GM23338 (cell line): Measurements from ENCODE around the gene BLTP2.

ENCODE experiments used
- CREB1 ChIP-seq: fragments of 250-450 bp; sonication (Bioruptor Pico); IDR thresholded peaks from 2 replicates; pipeline ENCODE4 v1.5.0; 2020; ENCODE audit warnings: low read depth, mild to moderate bottlenecking, moderate library complexity
- EZH2 ChIP-seq: fragments of 200-600 bp; sonication (generic); IDR thresholded peaks from one replicate; pipeline ENCODE4 v1.8.0; 2017; ENCODE audit warnings: antibody characterized with exemption, mild to moderate bottlenecking, low read depth; ENCODE audit not compliant: unreplicated experiment
- EZH2phosphoT487 ChIP-seq: fragments of 200-600 bp; sonication (generic); IDR thresholded peaks from one replicate; pipeline ENCODE4 v1.8.1; 2018; ENCODE audit warnings: antibody characterized with exemption; ENCODE audit not compliant: unreplicated experiment
- JUNB ChIP-seq: IDR thresholded peaks from one replicate; pipeline ENCODE4 v1.6.1; 2016; ENCODE audit warnings: antibody characterized with exemption; ENCODE audit not compliant: unreplicated experiment
- POLR2AphosphoS5 ChIP-seq: IDR thresholded peaks from 2 replicates; pipeline ENCODE4 v1.6.1; 2016; ENCODE audit warnings: antibody characterized with exemption, low read depth
- REST ChIP-seq: IDR thresholded peaks from one replicate; pipeline ENCODE4 v1.6.1; 2018; ENCODE audit warnings: antibody characterized with exemption; ENCODE audit not compliant: unreplicated experiment
- STAT1 ChIP-seq: IDR thresholded peaks from one replicate; pipeline ENCODE4 v1.6.1; 2016; ENCODE audit warnings: antibody characterized with exemption; ENCODE audit not compliant: unreplicated experiment
- TF ChIP-seq, protein P1 (sequence below), 2 experiments: fragments of 200-600 bp in 1 of 2; sonication (generic) in 1 of 2; conservative IDR thresholded peaks; 2 replicates each; pipeline versions ENCODE4 v1.5.1 to v1.6.1; 2016 to 2017; ENCODE audit warnings: antibody characterized with exemption in 2 of 2, low read depth in 2 of 2, mild to moderate bottlenecking in 2 of 2, moderate library complexity in 1 of 2
- TF ChIP-seq, protein P2 (sequence below): fragments of 250-450 bp; sonication (Bioruptor Pico); IDR thresholded peaks from 2 replicates; pipeline ENCODE4 v1.5.0; 2020; ENCODE audit warnings: mild to moderate bottlenecking, moderate library complexity

DNA sequence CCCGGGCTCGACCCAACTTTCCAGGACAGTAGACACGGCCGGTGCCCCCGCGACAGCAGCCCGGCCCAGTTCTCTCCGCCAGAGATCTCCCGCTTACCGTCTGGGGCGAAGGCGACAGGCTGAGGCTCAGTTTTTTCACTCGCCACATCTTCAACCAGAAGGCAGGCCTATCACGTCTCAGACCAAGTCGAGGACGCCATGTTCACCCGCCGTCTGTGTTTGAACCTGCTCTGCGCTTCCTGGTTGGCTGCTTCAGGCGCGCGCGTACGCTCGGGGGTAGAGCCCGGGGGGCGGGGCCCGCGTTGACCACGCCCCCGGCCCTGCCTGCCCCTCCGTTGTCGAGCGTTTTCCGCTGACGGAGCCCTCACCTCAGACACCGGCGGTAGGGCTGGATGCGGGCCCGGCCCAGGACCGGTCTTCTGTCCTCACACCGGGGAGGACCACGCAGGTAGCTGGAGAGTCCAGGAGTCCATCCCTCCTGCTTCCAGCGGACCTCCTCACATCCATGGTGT is 46.1 kb downstream of the BLTP2 start, which contains the start of gene SPAG5:
- TF ChIP-seq, protein P1, sequence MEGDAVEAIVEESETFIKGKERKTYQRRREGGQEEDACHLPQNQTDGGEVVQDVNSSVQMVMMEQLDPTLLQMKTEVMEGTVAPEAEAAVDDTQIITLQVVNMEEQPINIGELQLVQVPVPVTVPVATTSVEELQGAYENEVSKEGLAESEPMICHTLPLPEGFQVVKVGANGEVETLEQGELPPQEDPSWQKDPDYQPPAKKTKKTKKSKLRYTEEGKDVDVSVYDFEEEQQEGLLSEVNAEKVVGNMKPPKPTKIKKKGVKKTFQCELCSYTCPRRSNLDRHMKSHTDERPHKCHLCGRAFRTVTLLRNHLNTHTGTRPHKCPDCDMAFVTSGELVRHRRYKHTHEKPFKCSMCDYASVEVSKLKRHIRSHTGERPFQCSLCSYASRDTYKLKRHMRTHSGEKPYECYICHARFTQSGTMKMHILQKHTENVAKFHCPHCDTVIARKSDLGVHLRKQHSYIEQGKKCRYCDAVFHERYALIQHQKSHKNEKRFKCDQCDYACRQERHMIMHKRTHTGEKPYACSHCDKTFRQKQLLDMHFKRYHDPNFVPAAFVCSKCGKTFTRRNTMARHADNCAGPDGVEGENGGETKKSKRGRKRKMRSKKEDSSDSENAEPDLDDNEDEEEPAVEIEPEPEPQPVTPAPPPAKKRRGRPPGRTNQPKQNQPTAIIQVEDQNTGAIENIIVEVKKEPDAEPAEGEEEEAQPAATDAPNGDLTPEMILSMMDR (conservative IDR thresholded peaks at IDR 0.05; ENCODE audit: low read depth in 2 of 2), result no peak
- no peak for TF ChIP-seq STAT1
- TF ChIP-seq REST, result no peak
- TF ChIP-seq CREB1 (CRISPR knock-in tag), result peak; percentile 58; the same call in 1 of the 2 replicates
- no peak for TF ChIP-seq EZH2
- peak; percentile 91 for TF ChIP-seq POLR2AphosphoS5
- no peak for TF ChIP-seq EZH2phosphoT487
- TF ChIP-seq, protein P2, sequence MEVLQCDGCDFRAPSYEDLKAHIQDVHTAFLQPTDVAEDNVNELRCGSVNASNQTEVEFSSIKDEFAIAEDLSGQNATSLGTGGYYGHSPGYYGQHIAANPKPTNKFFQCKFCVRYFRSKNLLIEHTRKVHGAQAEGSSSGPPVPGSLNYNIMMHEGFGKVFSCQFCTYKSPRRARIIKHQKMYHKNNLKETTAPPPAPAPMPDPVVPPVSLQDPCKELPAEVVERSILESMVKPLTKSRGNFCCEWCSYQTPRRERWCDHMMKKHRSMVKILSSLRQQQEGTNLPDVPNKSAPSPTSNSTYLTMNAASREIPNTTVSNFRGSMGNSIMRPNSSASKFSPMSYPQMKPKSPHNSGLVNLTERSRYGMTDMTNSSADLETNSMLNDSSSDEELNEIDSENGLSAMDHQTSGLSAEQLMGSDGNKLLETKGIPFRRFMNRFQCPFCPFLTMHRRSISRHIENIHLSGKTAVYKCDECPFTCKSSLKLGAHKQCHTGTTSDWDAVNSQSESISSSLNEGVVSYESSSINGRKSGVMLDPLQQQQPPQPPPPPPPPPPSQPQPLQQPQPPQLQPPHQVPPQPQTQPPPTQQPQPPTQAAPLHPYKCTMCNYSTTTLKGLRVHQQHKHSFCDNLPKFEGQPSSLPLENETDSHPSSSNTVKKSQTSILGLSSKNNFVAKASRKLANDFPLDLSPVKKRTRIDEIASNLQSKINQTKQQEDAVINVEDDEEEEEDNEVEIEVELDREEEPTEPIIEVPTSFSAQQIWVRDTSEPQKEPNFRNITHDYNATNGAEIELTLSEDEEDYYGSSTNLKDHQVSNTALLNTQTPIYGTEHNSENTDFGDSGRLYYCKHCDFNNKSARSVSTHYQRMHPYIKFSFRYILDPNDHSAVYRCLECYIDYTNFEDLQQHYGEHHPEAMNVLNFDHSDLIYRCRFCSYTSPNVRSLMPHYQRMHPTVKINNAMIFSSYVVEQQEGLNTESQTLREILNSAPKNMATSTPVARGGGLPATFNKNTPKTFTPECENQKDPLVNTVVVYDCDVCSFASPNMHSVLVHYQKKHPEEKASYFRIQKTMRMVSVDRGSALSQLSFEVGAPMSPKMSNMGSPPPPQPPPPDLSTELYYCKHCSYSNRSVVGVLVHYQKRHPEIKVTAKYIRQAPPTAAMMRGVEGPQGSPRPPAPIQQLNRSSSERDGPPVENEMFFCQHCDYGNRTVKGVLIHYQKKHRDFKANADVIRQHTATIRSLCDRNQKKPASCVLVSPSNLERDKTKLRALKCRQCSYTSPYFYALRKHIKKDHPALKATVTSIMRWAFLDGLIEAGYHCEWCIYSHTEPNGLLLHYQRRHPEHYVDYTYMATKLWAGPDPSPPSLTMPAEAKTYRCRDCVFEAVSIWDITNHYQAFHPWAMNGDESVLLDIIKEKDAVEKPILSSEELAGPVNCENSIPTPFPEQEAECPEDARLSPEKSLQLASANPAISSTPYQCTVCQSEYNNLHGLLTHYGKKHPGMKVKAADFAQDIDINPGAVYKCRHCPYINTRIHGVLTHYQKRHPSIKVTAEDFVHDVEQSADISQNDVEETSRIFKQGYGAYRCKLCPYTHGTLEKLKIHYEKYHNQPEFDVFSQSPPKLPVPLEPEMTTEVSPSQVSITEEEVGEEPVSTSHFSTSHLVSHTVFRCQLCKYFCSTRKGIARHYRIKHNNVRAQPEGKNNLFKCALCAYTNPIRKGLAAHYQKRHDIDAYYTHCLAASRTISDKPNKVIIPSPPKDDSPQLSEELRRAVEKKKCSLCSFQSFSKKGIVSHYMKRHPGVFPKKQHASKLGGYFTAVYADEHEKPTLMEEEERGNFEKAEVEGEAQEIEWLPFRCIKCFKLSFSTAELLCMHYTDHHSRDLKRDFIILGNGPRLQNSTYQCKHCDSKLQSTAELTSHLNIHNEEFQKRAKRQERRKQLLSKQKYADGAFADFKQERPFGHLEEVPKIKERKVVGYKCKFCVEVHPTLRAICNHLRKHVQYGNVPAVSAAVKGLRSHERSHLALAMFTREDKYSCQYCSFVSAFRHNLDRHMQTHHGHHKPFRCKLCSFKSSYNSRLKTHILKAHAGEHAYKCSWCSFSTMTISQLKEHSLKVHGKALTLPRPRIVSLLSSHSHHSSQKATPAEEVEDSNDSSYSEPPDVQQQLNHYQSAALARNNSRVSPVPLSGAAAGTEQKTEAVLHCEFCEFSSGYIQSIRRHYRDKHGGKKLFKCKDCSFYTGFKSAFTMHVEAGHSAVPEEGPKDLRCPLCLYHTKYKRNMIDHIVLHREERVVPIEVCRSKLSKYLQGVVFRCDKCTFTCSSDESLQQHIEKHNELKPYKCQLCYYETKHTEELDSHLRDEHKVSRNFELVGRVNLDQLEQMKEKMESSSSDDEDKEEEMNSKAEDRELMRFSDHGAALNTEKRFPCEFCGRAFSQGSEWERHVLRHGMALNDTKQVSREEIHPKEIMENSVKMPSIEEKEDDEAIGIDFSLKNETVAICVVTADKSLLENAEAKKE, result no peak
- TF ChIP-seq JUNB, result no peak
